Esophagus squamous epithelium (tissue), 5 donors: ENCODE results near the gene ELP4. TPM values are rescaled to one million over a fixed set of nuclear protein-coding genes. Genes with fewer than 3 reads are reported as not detected.

Source experiments
- DNase-seq: peaks from one replicate; lab custom pipeline; 2025; lab: John Stamatoyannopoulos, UW
- H3K27ac ChIP-seq, 4 donors: fragments of 200-600 bp; sonication (generic); one replicate each; pipeline ENCODE4 v1.5.1; 2016 to 2019; ENCODE audit warnings: mild to moderate bottlenecking in 1 of 4
- H3K27me3 ChIP-seq, 4 donors: fragments of 200-600 bp; sonication (generic); 1 replicate in 3 of 4; 2 replicates in 1 of 4; pipeline versions ENCODE4 v1.5.1 to v1.6.0; 2017 to 2021; ENCODE audit warnings: antibody characterized with exemption in 1 of 4
- H3K36me3 ChIP-seq, 3 donors: fragments of 200-600 bp; sonication (generic); one replicate each; pipeline ENCODE4 v1.5.1; 2016 to 2019
- H3K4me1 ChIP-seq, 3 donors: fragments of 200-600 bp; sonication (generic); one replicate each; pipeline ENCODE4 v1.5.1; 2017 to 2019
- H3K4me3 ChIP-seq, 4 donors: fragments of 200-600 bp; sonication (generic); 1 replicate in 3 of 4; 2 replicates in 1 of 4; pipeline ENCODE4 v1.5.1; 2016 to 2019; ENCODE audit warnings: mild to moderate bottlenecking in 2 of 4, moderate library complexity in 1 of 4
- H3K9me3 ChIP-seq, 3 donors: fragments of 200-600 bp; sonication (generic); one replicate each; pipeline ENCODE4 v1.5.1; 2016 to 2019
- POLR2A ChIP-seq, 4 donors: fragments of 450-650 bp; IDR thresholded peaks; one replicate each; pipeline ENCODE4 v1.6.1; 2017; ENCODE audit warnings: antibody characterized with exemption in 4 of 4, mild to moderate bottlenecking in 4 of 4, moderate library complexity in 3 of 4
- WGBS, 2 donors: methylation state at CpG; one replicate each; pipeline ENCODE4 v1.1.5; 2018; 5-methylcytosine and 5-hydroxymethylcytosine counted together
- intact Hi-C: fragments of 100-400 bp; cut with DNase I; formaldehyde crosslinking; loops from one replicate; pipeline ENCODE4 v1.15.0; 2022
- total RNA-seq, 4 donors: library from RNA; depleted of rRNA; stranded (reverse); fragments of >200 nt; gene quantifications; one replicate each; pipeline ENCODE4 v1.1.0, GENCODE V29; 2016
- TF ChIP-seq, protein P1 (sequence below), 6 experiments: fragments of 450-650 bp in 4 of 6; fragments of 200-600 bp in 2 of 6; sonication (generic) in 2 of 6; IDR thresholded peaks; one replicate each; pipeline ENCODE4 v1.5.1; 2016 to 2019; ENCODE audit warnings: antibody characterized with exemption in 6 of 6, mild to moderate bottlenecking in 4 of 6, moderate library complexity in 4 of 6
- donor health status: DM: yes; HTN: yes; CAD: no.

The ELP4 gene
- total RNA-seq, 4 donors from 2014 or later = 15.7 to 24.6 (median 23.9) TPM

- intact Hi-C loops = no loop called here
- WGBS, 2 donors = 96 to 97% methylated on average over 8 of the region's 8 CpGs
- no peak for DNase-seq
- no peaks in the 10 kb centered on the region for H3K9me3 ChIP-seq
- H3K4me3 ChIP-seq = no peak overlapping the region
- H3K27me3 ChIP-seq = no peaks in the 10 kb centered on the region
- H3K27ac ChIP-seq = no peak overlapping the region
- no peaks in the 10 kb centered on the region for H3K36me3 ChIP-seq
- TF ChIP-seq POLR2A (IDR thresholded peaks at IDR 0.05) = no peak
- TF ChIP-seq, protein P1, sequence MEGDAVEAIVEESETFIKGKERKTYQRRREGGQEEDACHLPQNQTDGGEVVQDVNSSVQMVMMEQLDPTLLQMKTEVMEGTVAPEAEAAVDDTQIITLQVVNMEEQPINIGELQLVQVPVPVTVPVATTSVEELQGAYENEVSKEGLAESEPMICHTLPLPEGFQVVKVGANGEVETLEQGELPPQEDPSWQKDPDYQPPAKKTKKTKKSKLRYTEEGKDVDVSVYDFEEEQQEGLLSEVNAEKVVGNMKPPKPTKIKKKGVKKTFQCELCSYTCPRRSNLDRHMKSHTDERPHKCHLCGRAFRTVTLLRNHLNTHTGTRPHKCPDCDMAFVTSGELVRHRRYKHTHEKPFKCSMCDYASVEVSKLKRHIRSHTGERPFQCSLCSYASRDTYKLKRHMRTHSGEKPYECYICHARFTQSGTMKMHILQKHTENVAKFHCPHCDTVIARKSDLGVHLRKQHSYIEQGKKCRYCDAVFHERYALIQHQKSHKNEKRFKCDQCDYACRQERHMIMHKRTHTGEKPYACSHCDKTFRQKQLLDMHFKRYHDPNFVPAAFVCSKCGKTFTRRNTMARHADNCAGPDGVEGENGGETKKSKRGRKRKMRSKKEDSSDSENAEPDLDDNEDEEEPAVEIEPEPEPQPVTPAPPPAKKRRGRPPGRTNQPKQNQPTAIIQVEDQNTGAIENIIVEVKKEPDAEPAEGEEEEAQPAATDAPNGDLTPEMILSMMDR (IDR thresholded peaks at IDR 0.05) = no peak
- H3K4me1 ChIP-seq = no peaks in the 10 kb centered on the region
These were observed 99.4 kb downstream of the ELP4 start for GRCh38 chr11:31608995-31609394.

- Histone ChIP-seq H3K4me1 (no peaks in the 10 kb centered on the region), H3K27ac (no peak overlapping the region), H3K4me3 (no peak overlapping the region), H3K9me3 (no peaks in the 10 kb centered on the region), H3K27me3 (no peaks in the 10 kb centered on the region), H3K36me3 (no peaks in the 10 kb centered on the region)
- DNase-seq = no peak
- intact Hi-C loops = no loop called here
- TF ChIP-seq, protein P1 (IDR thresholded peaks at IDR 0.05) = no peak
- TF ChIP-seq POLR2A (IDR thresholded peaks at IDR 0.05) = no peak
These were observed 101.0 kb downstream of the ELP4 start for GRCh38 chr11:31610544-31610943.

DNA sequence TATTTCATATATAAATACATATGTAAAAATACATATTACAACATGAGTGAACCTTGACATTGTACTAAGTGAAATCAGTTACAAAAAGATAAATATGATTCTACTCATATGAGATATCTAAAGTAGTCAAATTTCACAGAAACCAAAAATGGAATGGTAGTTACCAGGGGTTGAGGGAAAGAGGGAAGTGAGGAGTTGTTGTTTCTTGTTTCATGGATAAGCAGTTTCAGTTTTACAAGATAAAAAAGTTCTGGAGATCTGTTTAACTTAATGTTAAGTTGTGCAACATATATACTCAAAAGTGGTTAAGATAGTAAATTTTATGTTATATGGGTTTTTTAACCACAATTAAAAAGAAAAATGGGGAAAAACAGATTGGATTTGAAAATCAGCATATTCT lies 107.7 kb downstream of the ELP4 start:
- DNase-seq = no peak
- no peak overlapping the region for H3K27ac ChIP-seq
- H3K4me1 ChIP-seq = no peaks in the 10 kb centered on the region
- H3K36me3 ChIP-seq = no peaks in the 10 kb centered on the region
- no peaks in the 10 kb centered on the region for H3K9me3 ChIP-seq
- intact Hi-C loops = no loop called here
- H3K27me3 ChIP-seq = no peaks in the 10 kb centered on the region
- H3K4me3 ChIP-seq = no peak overlapping the region
- TF ChIP-seq POLR2A (IDR thresholded peaks at IDR 0.05) = no peak
- TF ChIP-seq, protein P1 (IDR thresholded peaks at IDR 0.05) = no peak

DNA sequence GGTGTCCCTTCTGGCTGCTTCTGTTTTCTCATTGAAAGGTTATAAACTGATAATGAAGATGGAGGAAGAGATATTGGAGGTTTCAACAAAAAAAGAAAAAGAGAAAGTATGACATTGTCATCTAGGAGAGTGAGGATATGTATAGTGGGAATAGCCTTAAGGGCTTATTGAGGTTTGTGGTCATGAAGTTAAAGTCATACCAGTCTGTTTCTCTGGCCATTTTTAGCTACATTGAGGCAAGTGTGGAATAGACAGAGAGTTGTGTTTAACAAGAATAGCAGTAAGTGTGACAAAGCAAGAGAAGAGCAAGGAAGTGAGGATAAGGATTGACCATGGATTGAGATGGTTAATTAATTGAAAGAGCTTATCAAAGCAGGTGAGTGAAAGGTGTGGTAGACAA lies 110.4 kb downstream of the ELP4 start:
- no peak for DNase-seq
- Histone ChIP-seq H3K27me3 (no peaks in the 10 kb centered on the region), H3K4me3 (no peak overlapping the region), H3K4me1 (no peaks in the 10 kb centered on the region), H3K36me3 (no peaks in the 10 kb centered on the region), H3K9me3 (no peaks in the 10 kb centered on the region), H3K27ac (no peak overlapping the region)
- intact Hi-C loops = no loop called here
- TF ChIP-seq, protein P1 (IDR thresholded peaks at IDR 0.05) = no peak
- no peak for TF ChIP-seq POLR2A (IDR thresholded peaks at IDR 0.05)

- Histone ChIP-seq H3K27ac (no peak overlapping the region), H3K27me3 (no peaks in the 10 kb centered on the region), H3K36me3 (no peaks in the 10 kb centered on the region), H3K4me1 (no peaks in the 10 kb centered on the region), H3K4me3 (no peak overlapping the region), H3K9me3 (no peaks in the 10 kb centered on the region)
- TF ChIP-seq, protein P1 (IDR thresholded peaks at IDR 0.05) = no peak
- TF ChIP-seq POLR2A (IDR thresholded peaks at IDR 0.05) = no peak
- DNase-seq = no peak
- intact Hi-C loops = no loop called here
These were observed 110.9 kb downstream of the ELP4 start for GRCh38 chr11:31620434-31620833.
